Measurements from ENCODE around the gene NEK6.
A peak's percentile ranks its signal among the peaks of the same experiment; 100 is the strongest.

The NEK6 gene

DNA sequence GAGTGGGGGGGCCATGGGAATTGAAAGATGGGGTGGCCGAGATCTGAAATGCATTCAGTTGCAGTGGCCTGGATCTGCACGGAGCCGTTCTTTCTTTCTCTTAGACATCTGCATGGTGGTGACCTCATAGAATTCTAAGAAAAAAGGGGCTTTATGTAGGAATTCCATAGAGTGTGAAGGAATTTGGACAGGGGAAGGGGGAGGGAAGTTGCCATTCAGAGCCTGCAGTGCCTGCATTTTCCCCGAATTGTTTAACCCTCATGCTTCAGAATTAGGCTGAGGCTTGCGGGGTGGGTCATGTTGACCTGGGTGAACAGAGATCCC is 4.9 kb downstream of the NEK6 start:
- DNase-seq: no peak

GRCh38 chr9:124263213-124263612 is 5.5 kb downstream of the NEK6 start:
- no peak for DNase-seq

GRCh38 chr9:124263800-124264426 is 6.2 kb downstream of the NEK6 start:
- no peak for DNase-seq

DNA sequence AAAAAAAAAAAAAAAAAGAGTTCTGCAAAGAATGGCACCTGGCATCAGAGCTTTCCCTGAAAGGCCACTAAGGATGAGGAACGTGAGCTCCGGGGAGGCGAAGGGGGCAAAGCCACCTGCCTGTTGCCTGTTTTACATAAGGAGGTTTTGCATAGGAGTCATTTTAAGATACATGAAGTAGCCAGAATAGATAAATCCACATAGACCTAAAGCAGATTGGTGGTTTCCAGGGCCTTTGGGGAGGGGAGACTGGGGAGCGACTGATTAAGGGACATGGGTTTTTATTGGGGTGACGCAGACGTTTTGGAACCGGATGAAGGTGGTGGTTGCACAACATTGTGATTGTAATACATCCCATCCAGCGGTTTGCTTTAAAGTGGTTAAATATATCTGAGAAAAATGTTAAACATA is 7.1 kb downstream of the NEK6 start:
- no peak for DNase-seq

DNA sequence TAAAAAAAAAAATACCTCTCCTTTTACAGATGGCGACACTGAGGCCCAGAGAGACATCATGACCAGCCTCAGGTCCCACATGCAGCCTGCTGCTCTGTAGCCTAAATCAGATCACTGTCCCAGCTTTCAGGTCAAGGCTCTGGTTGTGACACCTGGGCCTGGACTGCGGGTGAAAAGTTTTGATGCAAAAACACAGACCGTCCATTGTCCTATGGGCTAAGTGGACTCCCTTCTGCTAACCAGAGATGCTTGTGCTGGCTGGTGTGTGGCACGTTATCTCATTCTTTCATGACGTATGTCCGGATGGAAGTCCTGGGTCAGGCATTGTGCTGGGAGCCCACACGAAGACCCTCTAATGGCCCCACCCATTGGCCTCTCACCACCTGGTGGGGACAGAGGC is 7.8 kb downstream of the NEK6 start:
- no peak for DNase-seq

- no peak for DNase-seq
Measured at GRCh38 chr9:124266139-124266825, 8.5 kb downstream of the NEK6 start.

- DNase-seq: no peak
Measured at GRCh38 chr9:124266826-124267201, 9.1 kb downstream of the NEK6 start.

GRCh38 chr9:124267271-124267807 is 9.6 kb downstream of the NEK6 start:
- DNase-seq: peak; percentile 48

DNA sequence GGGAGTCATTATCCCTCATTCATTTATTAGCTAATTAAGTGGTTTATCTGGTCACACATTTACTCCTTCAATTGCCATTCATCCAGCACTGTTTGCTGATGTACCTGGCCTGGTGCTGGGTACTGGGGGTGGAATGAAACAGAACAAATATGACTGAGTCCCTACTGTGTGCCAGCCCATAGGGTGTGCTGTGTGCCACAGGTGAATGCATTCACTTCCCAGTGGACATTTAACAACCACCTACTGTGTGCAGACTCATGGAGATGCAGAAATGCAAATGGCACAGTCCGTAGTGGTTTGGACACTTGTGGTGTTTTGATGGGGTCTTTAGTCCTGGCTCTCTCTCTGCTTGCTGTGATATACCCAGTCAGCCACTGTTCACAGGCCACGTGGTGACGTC is 10.5 kb downstream of the NEK6 start:
- no peak for DNase-seq

DNA sequence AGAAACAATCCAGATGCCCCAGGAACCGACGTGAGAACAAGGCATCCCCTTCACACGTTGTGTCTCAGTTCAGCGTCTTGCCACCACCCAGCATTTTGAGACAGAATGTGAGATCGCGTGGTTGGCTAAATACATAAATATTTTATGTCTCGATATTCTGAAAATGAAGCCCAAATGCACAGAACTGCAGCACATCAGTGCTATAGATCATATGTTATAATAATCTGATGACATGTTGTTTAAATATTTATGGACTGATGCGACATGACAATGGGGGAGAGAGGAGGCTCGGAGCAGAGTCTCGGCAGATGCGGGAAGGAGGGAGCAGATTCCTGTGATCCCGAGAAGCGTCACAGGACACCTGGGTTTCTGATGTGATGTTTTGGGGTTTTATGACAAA is 10.9 kb downstream of the NEK6 start:
- no peak for DNase-seq

GRCh38 chr9:124269556-124269955 is 11.8 kb downstream of the NEK6 start:
- no peak for DNase-seq

GRCh38 chr9:124270504-124271335 is 13.0 kb downstream of the NEK6 start:
- DNase-seq: no peak

DNA sequence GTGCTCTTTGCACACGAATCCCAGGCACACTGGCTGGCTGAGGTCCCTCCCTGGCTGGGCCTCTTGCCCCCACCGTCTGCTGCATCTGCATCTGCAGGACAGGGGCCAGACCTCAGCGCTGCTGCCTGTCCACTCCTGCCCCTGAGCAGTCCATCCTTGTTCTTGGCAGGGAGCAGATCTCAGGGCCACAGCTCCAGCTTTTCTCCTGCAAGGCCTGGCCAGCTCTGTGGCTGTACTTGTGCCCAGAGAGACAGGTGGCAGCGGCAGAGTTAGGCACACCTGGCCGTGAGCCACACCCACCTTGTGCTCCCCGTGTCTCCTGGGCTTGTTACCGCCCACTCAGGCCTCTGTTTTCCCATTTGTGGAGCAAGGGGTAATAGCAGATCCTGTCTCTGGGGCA is 13.9 kb downstream of the NEK6 start:
- no peak for DNase-seq

- no peak for DNase-seq
Measured at GRCh38 chr9:124272118-124272517, 14.4 kb downstream of the NEK6 start.

DNA sequence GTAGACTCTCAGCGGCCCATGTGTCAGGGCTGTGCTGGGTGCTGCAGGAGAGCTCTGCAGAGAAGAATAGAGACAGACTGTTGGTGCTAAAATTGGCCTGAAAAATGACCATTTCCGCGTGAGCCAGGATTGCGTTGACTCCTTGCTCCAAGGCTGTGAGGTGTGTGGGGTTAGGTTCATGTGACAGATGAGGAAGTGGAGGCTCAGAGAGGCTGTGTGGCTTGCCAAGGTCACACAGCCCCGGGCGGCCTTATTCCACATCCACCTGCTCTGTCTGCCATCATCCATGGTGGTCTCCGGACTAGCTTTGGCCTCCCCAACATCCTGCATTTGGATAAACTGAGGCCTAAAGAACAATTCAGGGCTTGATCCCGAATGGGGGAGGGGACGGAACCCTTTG is 15.2 kb downstream of the NEK6 start:
- no peak for DNase-seq

DNA sequence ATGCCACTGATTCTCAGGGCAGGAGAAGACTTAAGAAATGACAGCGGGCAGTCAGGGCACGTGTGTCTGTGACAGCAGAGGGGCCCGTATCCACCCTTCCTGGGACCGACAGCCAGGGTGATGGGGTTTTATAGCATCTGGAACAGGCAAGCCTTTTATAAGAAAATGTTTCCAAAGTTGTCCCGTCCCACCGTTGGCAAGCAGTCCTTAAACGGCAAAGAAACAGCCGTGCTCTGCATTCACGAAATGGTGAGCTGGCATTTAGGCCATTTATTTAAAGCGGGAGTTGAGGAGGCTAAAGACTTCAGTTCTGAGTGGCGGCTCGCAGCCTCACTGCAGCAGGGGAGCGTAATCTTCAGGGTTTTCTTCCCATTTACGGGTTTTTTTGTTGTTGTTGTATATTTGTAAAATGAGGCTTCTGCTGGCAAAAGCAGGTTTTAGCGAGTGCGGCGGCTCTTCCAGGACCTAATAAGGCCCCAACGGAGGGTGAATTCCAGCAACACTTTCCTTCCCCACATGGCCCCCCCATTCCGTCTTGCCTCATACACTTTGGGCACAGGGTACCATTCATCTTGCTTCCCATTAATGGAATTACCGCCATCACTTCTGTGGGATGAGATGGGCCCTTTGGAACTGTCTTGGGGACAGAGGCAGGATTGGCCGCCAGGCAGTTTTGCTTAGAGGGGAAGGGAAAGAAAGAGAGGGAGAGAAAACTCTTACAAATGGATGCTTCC is 15.8 kb downstream of the NEK6 start:
- no peak for DNase-seq

DNA sequence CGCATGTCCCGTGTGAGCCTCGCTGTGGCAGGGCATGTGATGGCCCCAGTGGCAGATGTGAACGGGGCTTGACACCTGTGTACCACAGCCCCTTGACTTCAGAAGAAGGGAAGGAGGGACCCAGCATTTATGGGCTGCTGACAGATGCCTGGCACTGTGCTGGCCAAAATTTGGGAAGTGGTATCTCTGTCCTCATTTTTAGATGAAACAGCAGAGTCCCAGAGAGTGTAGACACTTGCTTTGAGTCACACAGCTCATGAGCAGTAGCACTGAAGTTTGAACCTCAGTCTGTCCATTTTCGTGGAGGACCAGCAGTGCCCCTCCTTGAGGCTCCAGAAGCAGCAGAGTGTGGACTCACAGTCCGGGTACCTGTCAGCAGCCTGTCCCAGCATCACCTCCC is 16.5 kb downstream of the NEK6 start:
- DNase-seq: no peak

DNA sequence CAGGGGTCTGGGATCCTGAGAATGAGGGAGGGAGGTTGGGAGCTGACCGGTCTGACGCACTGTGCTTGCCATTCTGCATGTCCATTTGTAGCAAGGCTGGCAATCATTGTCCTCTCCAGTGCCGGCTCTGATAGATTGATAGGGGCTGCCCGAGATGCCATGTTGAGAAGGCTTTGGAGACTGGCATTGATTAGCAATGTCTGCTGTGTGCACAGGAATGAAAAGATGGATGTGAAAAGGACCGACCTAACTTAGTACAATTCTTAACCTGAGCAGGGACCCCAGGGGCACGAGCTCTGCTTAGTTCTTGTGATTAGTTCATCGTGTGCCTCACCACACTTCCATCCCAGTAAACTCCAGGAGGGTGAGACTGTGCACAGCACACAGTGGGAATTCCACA is 17.0 kb downstream of the NEK6 start:
- no peak for DNase-seq

GRCh38 chr9:124277420-124277819 is 19.7 kb downstream of the NEK6 start:
- DNase-seq: no peak

DNA sequence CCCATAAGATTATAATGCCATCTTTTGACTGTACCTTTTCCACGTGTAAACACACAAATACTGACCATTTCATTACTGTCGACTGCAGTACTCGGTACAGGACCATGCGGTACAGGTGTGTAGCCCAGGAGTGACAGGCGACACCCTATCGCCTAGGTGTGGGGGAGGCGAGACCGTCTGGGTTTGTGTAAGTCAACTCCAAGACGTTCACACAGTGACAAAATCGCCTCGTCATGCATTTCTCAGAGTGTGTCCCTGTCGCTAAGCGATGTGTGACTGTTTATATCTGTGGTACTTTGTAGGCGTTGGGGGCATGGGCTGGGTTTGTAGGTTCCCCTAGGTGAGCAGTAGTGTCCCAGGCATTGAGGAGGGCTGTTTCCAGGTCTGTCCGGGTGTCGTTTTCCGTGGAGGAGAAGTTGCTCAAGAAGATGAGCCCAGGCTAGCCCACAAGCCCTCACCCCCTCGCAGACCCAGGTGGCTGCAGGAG is 20.3 kb downstream of the NEK6 start:
- no peak for DNase-seq

GRCh38 chr9:124279531-124280175 is 21.9 kb downstream of the NEK6 start:
- no peak for DNase-seq

DNA sequence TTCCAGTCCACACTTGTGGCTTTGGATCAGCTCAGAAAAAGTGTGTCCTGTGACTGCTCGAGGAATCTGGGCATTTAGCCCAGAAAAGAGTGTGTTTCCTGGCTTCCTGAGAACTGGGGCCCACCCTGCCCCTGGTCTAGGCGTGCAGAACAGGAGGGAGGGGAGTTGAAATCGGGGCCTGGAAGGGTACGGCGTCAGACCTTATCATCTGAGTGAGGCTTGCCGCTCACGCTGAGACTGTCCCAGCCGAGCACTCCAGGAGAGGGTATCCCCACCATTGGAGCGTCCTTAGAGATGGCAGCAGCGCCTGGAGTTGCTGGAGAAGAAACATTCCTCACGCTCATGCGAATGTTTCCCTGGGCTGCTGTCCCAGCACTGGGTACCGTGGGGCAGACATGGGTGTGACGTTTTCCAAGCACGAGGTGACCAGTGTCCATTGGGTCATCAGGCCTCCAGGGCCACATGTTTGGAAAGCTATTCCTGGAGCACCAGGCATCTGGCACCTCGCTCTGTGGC is 22.5 kb downstream of the NEK6 start:
- DNase-seq: peak; percentile 44

Measured in midbrain (tissue), 1 donor.